ENCODE measurements around the gene RSPRY1. TPM values are rescaled to one million over a fixed set of nuclear protein-coding genes. Genes with fewer than 3 reads are reported as not detected.
A peak's percentile ranks its signal among the peaks of the same experiment; 100 is the strongest.

The RSPRY1 gene
- total and polyA plus RNA-seq, 4 donors = 41.2 to 67.7 (median 49.0) TPM

GRCh38 chr16:57284209-57284951 is 98.3 kb downstream of the RSPRY1 start, which contains the start of gene PLLP:
Gene PLLP, minus strand, starts transcription at chr16:57284672. Its CDS starts 132 bp downstream, at chr16:57284540.
- DNase-seq (ENCODE audit: low read depth in 4 of 6, low spot score in 6 of 6) = peak in 2 of 6 donors; percentile 30 to 63
- peaks cover 25% of the 10 kb centered on the region for H3K27me3 ChIP-seq (ENCODE audit: control insufficient read depth, insufficient read depth, low read length)
- no peak within 1 kb of the TSS for H3K27ac ChIP-seq (ENCODE audit: low read depth, low read length)
- WGBS (ENCODE audit: insufficient coverage) = under 1% methylated on average over 95 of the region's 95 CpGs
- peak within 1 kb of the TSS; percentile 53 for H3K4me3 ChIP-seq (ENCODE audit: low read depth, low read length)
- peaks cover 31% of the 10 kb centered on the region for H3K4me1 ChIP-seq (ENCODE audit: control insufficient read depth, insufficient read depth, low read length)
- H3K36me3 ChIP-seq (ENCODE audit: control insufficient read depth, insufficient read depth, low read length) = no peaks in the 10 kb centered on the region
- no peaks in the 10 kb centered on the region for H3K9me3 ChIP-seq (ENCODE audit: control insufficient read depth, insufficient read depth, low read length)

GRCh38 chr16:57284952-57285363 is 98.8 kb downstream of the RSPRY1 start:
- under 1% methylated on average over 11 of the region's 22 CpGs for WGBS (ENCODE audit: insufficient coverage)
- peak overlapping the region; percentile 53 for H3K4me3 ChIP-seq (ENCODE audit: low read depth, low read length)
- H3K27me3 ChIP-seq (ENCODE audit: control insufficient read depth, insufficient read depth, low read length) = peaks cover 25% of the 10 kb centered on the region
- no peak overlapping the region for H3K27ac ChIP-seq (ENCODE audit: low read depth, low read length)
- H3K36me3 ChIP-seq (ENCODE audit: control insufficient read depth, insufficient read depth, low read length) = no peaks in the 10 kb centered on the region
- H3K4me1 ChIP-seq (ENCODE audit: control insufficient read depth, insufficient read depth, low read length) = peaks cover 37% of the 10 kb centered on the region
- DNase-seq (ENCODE audit: low read depth in 4 of 6, low spot score in 6 of 6) = no peak
- no peaks in the 10 kb centered on the region for H3K9me3 ChIP-seq (ENCODE audit: control insufficient read depth, insufficient read depth, low read length)

GRCh38 chr16:57285379-57285778 is 99.2 kb downstream of the RSPRY1 start:
- peaks cover 40% of the 10 kb centered on the region for H3K4me1 ChIP-seq (ENCODE audit: control insufficient read depth, insufficient read depth, low read length)
- H3K27me3 ChIP-seq (ENCODE audit: control insufficient read depth, insufficient read depth, low read length) = peaks cover 25% of the 10 kb centered on the region
- WGBS (ENCODE audit: insufficient coverage) = 80% methylated on average over 1 of the region's 5 CpGs
- no peak for DNase-seq (ENCODE audit: low read depth in 4 of 6, low spot score in 6 of 6)
- H3K36me3 ChIP-seq (ENCODE audit: control insufficient read depth, insufficient read depth, low read length) = no peaks in the 10 kb centered on the region
- no peak overlapping the region for H3K27ac ChIP-seq (ENCODE audit: low read depth, low read length)
- no peaks in the 10 kb centered on the region for H3K9me3 ChIP-seq (ENCODE audit: control insufficient read depth, insufficient read depth, low read length)
- no peak overlapping the region for H3K4me3 ChIP-seq (ENCODE audit: low read depth, low read length)

GRCh38 chr16:57289391-57290257 is 103.5 kb downstream of the RSPRY1 start:
- WGBS (ENCODE audit: insufficient coverage) = 41% methylated on average over 9 of the region's 14 CpGs
- Histone ChIP-seq H3K4me1 (ENCODE audit: control insufficient read depth, insufficient read depth, low read length) (peaks cover 23% of the 10 kb centered on the region), H3K27ac (ENCODE audit: low read depth, low read length) (peak overlapping the region; percentile 87), H3K9me3 (ENCODE audit: control insufficient read depth, insufficient read depth, low read length) (no peaks in the 10 kb centered on the region), H3K27me3 (ENCODE audit: control insufficient read depth, insufficient read depth, low read length) (peaks cover 9% of the 10 kb centered on the region), H3K4me3 (ENCODE audit: low read depth, low read length) (no peak overlapping the region), H3K36me3 (ENCODE audit: control insufficient read depth, insufficient read depth, low read length) (no peaks in the 10 kb centered on the region)
- DNase-seq (ENCODE audit: low read depth in 4 of 6, low spot score in 6 of 6) = no peak

Other genes starting within 250 kb of the RSPRY1 start
- 10 to 100 TPM in 1 of 2 donors, 1 to 10 TPM in 1; 2.0 to 13.5 TPM for gene CETP, start 224.4 kb upstream of the RSPRY1 start, total RNA-seq
- gene CETP, start 224.4 kb upstream of the RSPRY1 start, polyA plus RNA-seq (ENCODE audit: insufficient read length in 2 of 2) = 1 to 10 TPM; 3.3 to 3.9 TPM
- gene NLRC5, start 196.8 kb upstream of the RSPRY1 start, total RNA-seq = 1 to 10 TPM; 4.3 to 5.7 TPM
- gene NLRC5, start 196.8 kb upstream of the RSPRY1 start, polyA plus RNA-seq (ENCODE audit: insufficient read length in 2 of 2) = 1 to 10 TPM; 2.5 to 5.3 TPM
- gene CPNE2, start 93.7 kb upstream of the RSPRY1 start, total RNA-seq = 10 to 100 TPM; 56.4 to 58.5 TPM
- gene CPNE2, start 93.7 kb upstream of the RSPRY1 start, polyA plus RNA-seq (ENCODE audit: insufficient read length in 2 of 2) = 100 to 1,000 TPM; 184 to 197 TPM
- 10 to 100 TPM; 70.7 to 94.3 TPM for gene PSME3IP1, start 290 bp upstream of the RSPRY1 start, total RNA-seq
- 100 to 1,000 TPM; 151 to 172 TPM for gene PSME3IP1, start 290 bp upstream of the RSPRY1 start, polyA plus RNA-seq (ENCODE audit: insufficient read length in 2 of 2)
- 10 to 100 TPM; 75.1 to 77.9 TPM for gene ARL2BP, start 58.9 kb downstream of the RSPRY1 start, total RNA-seq
- 10 to 100 TPM; 74.7 to 79.3 TPM for gene ARL2BP, start 58.9 kb downstream of the RSPRY1 start, polyA plus RNA-seq (ENCODE audit: insufficient read length in 2 of 2)
- 10 to 100 TPM; 19.1 to 20.9 TPM for gene PLLP, start 98.3 kb downstream of the RSPRY1 start, total RNA-seq
- gene PLLP, start 98.3 kb downstream of the RSPRY1 start, polyA plus RNA-seq (ENCODE audit: insufficient read length in 2 of 2) = 10 to 100 TPM; 37.6 to 38.1 TPM
- under 1 TPM in 1 of 2 donors, not detected in 1; 0.10 TPM for gene CCL22, start 172.5 kb downstream of the RSPRY1 start, total RNA-seq
- under 1 TPM in 1 of 2 donors, not detected in 1; 0.14 TPM for gene CCL22, start 172.5 kb downstream of the RSPRY1 start, polyA plus RNA-seq (ENCODE audit: insufficient read length in 2 of 2)
- 10 to 100 TPM; 15.5 to 20.1 TPM for gene CX3CL1, start 186.2 kb downstream of the RSPRY1 start, total RNA-seq
- 10 to 100 TPM; 47.4 to 49.5 TPM for gene CX3CL1, start 186.2 kb downstream of the RSPRY1 start, polyA plus RNA-seq (ENCODE audit: insufficient read length in 2 of 2)
- gene CCL17, start 218.4 kb downstream of the RSPRY1 start, total RNA-seq = not detected
- gene CCL17, start 218.4 kb downstream of the RSPRY1 start, polyA plus RNA-seq (ENCODE audit: insufficient read length in 2 of 2) = not detected

Measured in spinal cord (tissue), 10 donors.